Panc1 (cell line): ENCODE measurements around the gene ZFP90.

Source experiments
- CTCF ChIP-seq: fragments of 450-650 bp; IDR thresholded peaks from 2 replicates; pipeline ENCODE4 v1.5.1; 2017; ENCODE audit warnings: mild to moderate bottlenecking
- POLR2AphosphoS5 ChIP-seq: IDR thresholded peaks from 2 replicates; pipeline ENCODE4 v1.6.1; 2012; ENCODE audit warnings: mild to moderate bottlenecking, low read depth, low read length, moderate library complexity
- SIN3A ChIP-seq: IDR thresholded peaks from 2 replicates; pipeline ENCODE4 v1.6.1; 2012; ENCODE audit warnings: low read depth, mild to moderate bottlenecking, low read length, moderate library complexity, borderline replicate concordance; ENCODE audit not compliant: insufficient read depth
- TCF7L2 ChIP-seq: IDR thresholded peaks from 2 replicates; pipeline ENCODE4 v1.6.1; 2011; ENCODE audit warnings: mild to moderate bottlenecking, low read depth, low read length, inconsistent platforms
- TF ChIP-seq, protein P1 (sequence below), 2 experiments: IDR thresholded peaks; 2 replicates each; pipeline ENCODE4 v1.6.1; 2011 to 2012; ENCODE audit warnings: low read depth in 2 of 2, control low read depth in 1 of 2, low read length in 1 of 2, mild to moderate bottlenecking in 1 of 2, moderate library complexity in 1 of 2; ENCODE audit not compliant: insufficient read depth in 1 of 2

- no peak for TF ChIP-seq CTCF
- TF ChIP-seq, protein P1, sequence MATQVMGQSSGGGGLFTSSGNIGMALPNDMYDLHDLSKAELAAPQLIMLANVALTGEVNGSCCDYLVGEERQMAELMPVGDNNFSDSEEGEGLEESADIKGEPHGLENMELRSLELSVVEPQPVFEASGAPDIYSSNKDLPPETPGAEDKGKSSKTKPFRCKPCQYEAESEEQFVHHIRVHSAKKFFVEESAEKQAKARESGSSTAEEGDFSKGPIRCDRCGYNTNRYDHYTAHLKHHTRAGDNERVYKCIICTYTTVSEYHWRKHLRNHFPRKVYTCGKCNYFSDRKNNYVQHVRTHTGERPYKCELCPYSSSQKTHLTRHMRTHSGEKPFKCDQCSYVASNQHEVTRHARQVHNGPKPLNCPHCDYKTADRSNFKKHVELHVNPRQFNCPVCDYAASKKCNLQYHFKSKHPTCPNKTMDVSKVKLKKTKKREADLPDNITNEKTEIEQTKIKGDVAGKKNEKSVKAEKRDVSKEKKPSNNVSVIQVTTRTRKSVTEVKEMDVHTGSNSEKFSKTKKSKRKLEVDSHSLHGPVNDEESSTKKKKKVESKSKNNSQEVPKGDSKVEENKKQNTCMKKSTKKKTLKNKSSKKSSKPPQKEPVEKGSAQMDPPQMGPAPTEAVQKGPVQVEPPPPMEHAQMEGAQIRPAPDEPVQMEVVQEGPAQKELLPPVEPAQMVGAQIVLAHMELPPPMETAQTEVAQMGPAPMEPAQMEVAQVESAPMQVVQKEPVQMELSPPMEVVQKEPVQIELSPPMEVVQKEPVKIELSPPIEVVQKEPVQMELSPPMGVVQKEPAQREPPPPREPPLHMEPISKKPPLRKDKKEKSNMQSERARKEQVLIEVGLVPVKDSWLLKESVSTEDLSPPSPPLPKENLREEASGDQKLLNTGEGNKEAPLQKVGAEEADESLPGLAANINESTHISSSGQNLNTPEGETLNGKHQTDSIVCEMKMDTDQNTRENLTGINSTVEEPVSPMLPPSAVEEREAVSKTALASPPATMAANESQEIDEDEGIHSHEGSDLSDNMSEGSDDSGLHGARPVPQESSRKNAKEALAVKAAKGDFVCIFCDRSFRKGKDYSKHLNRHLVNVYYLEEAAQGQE (IDR thresholded peaks at IDR 0.05; ENCODE audit: insufficient read depth in 1 of 2, low read depth in 2 of 2, low read length in 1 of 2) = no peak
- no peak for TF ChIP-seq SIN3A
- TF ChIP-seq POLR2AphosphoS5 = no peak
- no peak for TF ChIP-seq TCF7L2
Observed at GRCh38 chr16:68519225-68519745, 19.8 kb upstream of the ZFP90 start.
